Thyroid gland (tissue), 4 donors: ENCODE measurements around the gene TREX2.

ENCODE experiments used
- POLR2A ChIP-seq, 2 donors: fragments of 450-650 bp; IDR thresholded peaks; one replicate each; pipeline ENCODE4 v1.6.1; 2017; ENCODE audit warnings: antibody characterized with exemption in 2 of 2, mild to moderate bottlenecking in 2 of 2, moderate library complexity in 1 of 2
- TF ChIP-seq, protein P1 (sequence below), 6 experiments: fragments of 200-600 bp in 3 of 6; fragments of 450-650 bp in 3 of 6; sonication (generic) in 3 of 6; IDR thresholded peaks; one replicate each; pipeline ENCODE4 v1.5.1; 2016 to 2019; ENCODE audit warnings: antibody characterized with exemption in 6 of 6, mild to moderate bottlenecking in 2 of 6, inconsistent platforms in 1 of 6, moderate library complexity in 1 of 6

- TF ChIP-seq, protein P1, sequence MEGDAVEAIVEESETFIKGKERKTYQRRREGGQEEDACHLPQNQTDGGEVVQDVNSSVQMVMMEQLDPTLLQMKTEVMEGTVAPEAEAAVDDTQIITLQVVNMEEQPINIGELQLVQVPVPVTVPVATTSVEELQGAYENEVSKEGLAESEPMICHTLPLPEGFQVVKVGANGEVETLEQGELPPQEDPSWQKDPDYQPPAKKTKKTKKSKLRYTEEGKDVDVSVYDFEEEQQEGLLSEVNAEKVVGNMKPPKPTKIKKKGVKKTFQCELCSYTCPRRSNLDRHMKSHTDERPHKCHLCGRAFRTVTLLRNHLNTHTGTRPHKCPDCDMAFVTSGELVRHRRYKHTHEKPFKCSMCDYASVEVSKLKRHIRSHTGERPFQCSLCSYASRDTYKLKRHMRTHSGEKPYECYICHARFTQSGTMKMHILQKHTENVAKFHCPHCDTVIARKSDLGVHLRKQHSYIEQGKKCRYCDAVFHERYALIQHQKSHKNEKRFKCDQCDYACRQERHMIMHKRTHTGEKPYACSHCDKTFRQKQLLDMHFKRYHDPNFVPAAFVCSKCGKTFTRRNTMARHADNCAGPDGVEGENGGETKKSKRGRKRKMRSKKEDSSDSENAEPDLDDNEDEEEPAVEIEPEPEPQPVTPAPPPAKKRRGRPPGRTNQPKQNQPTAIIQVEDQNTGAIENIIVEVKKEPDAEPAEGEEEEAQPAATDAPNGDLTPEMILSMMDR (IDR thresholded peaks at IDR 0.05): no peak
- no peak for TF ChIP-seq POLR2A (IDR thresholded peaks at IDR 0.05)
These were observed 10.8 kb upstream of the TREX2 start for GRCh38 chrX:153456704-153457103.
